GM08714 (cell line): ENCODE measurements around the gene PRELID2.
"Not testable (repeated sequence)": the region's sequence is repeated elsewhere in the genome, so short reads cannot be mapped to it uniquely, and the experiment has no call there.

Experiments
- H3K4me3 ChIP-seq: fragments of 200-500 bp; sonication (Bioruptor generic); 2 replicates; pipeline ENCODE4 v1.5.1; 2014; ENCODE audit warnings: mild to moderate bottlenecking, low read length, inconsistent platforms
- ZNF274 ChIP-seq: IDR thresholded peaks from 2 replicates; pipeline ENCODE4 v1.6.1; 2012; ENCODE audit warnings: mild to moderate bottlenecking, low read depth, low read length

PRELID2 gene

GRCh38 chr5:145853781-145854376, 18.7 kb upstream of the PRELID2 start:
- no peak for TF ChIP-seq ZNF274
- H3K4me3 ChIP-seq, result no peak overlapping the region

- no peak overlapping the region for H3K4me3 ChIP-seq
- no peak for TF ChIP-seq ZNF274
Observed at GRCh38 chr5:145852990-145853389, 17.8 kb upstream of the PRELID2 start.

GRCh38 chr5:145848854-145849253, 13.7 kb upstream of the PRELID2 start:
- H3K4me3 ChIP-seq, result no peak overlapping the region
- TF ChIP-seq ZNF274, result no peak

- H3K4me3 ChIP-seq, result no peak overlapping the region
- TF ChIP-seq ZNF274, result no peak
Observed at GRCh38 chr5:145847499-145848497, 12.7 kb upstream of the PRELID2 start.

GRCh38 chr5:145846081-145846480, 10.9 kb upstream of the PRELID2 start:
- TF ChIP-seq ZNF274, result no peak
- no peak overlapping the region for H3K4me3 ChIP-seq

- TF ChIP-seq ZNF274, result no peak
- no peak overlapping the region for H3K4me3 ChIP-seq
Observed at GRCh38 chr5:145841299-145841698, 6.2 kb upstream of the PRELID2 start.

- TF ChIP-seq ZNF274, result no peak
- no peak overlapping the region for H3K4me3 ChIP-seq
Observed at GRCh38 chr5:145840458-145841132, 5.5 kb upstream of the PRELID2 start.

- no peak overlapping the region for H3K4me3 ChIP-seq
- TF ChIP-seq ZNF274, result no peak
Observed at GRCh38 chr5:145838276-145838675, 3.1 kb upstream of the PRELID2 start.

- not testable (repeated sequence) for H3K4me3 ChIP-seq
Observed at GRCh38 chr5:145836241-145836640, 1.1 kb upstream of the PRELID2 start.

GRCh38 chr5:145835848-145836239, 702 bp upstream of the PRELID2 start:
- no peak for TF ChIP-seq ZNF274
- H3K4me3 ChIP-seq, result peak overlapping the region; percentile 52; the same call in 1 of the 2 replicates

GRCh38 chr5:145834554-145834916, 607 bp downstream of the PRELID2 start:
- TF ChIP-seq ZNF274, result no peak
- peak overlapping the region; percentile 52; the same call in 1 of the 2 replicates for H3K4me3 ChIP-seq

- TF ChIP-seq ZNF274, result no peak
- no peak overlapping the region for H3K4me3 ChIP-seq
Observed at GRCh38 chr5:145833631-145834200, 1.4 kb downstream of the PRELID2 start.

- no peak overlapping the region for H3K4me3 ChIP-seq
- TF ChIP-seq ZNF274, result no peak
Observed at GRCh38 chr5:145830594-145830993, 4.5 kb downstream of the PRELID2 start.

GRCh38 chr5:145829708-145830361, 5.3 kb downstream of the PRELID2 start:
- H3K4me3 ChIP-seq, result no peak overlapping the region
- no peak for TF ChIP-seq ZNF274
